ENCODE measurements around the gene CLHC1.

Gene CLHC1

GRCh38 chr2:55175254-55176093, 56.6 kb downstream of the CLHC1 start:
- peak; percentile 69 for DNase-seq (ENCODE audit: low read depth)
- no peak overlapping the region for H3K4me3 ChIP-seq (ENCODE audit: low read length)
- peak; percentile 53 for TF ChIP-seq CTCF (IDR thresholded peaks at IDR 0.05; ENCODE audit: insufficient read depth, low read depth, low read length, missing control alignments)

- no peak for DNase-seq (ENCODE audit: low read depth)
- TF ChIP-seq CTCF (IDR thresholded peaks at IDR 0.05; ENCODE audit: insufficient read depth, low read depth, low read length, missing control alignments) = no peak
- H3K4me3 ChIP-seq (ENCODE audit: low read length) = no peak overlapping the region
Observed at GRCh38 chr2:55173438-55174054, 58.5 kb downstream of the CLHC1 start.

GRCh38 chr2:55169915-55170314, 62.2 kb downstream of the CLHC1 start:
- no peak for DNase-seq (ENCODE audit: low read depth)
- TF ChIP-seq CTCF (IDR thresholded peaks at IDR 0.05; ENCODE audit: insufficient read depth, low read depth, low read length, missing control alignments) = no peak
- H3K4me3 ChIP-seq (ENCODE audit: low read length) = no peak overlapping the region

- no peak for TF ChIP-seq CTCF (IDR thresholded peaks at IDR 0.05; ENCODE audit: insufficient read depth, low read depth, low read length, missing control alignments)
- no peak for DNase-seq (ENCODE audit: low read depth)
- no peak overlapping the region for H3K4me3 ChIP-seq (ENCODE audit: low read length)
Observed at GRCh38 chr2:55169359-55169758, 62.7 kb downstream of the CLHC1 start.

- no peak overlapping the region for H3K4me3 ChIP-seq (ENCODE audit: low read length)
- peak; percentile 84 for TF ChIP-seq CTCF (IDR thresholded peaks at IDR 0.05; ENCODE audit: insufficient read depth, low read depth, low read length, missing control alignments)
- peak; percentile 76 for DNase-seq (ENCODE audit: low read depth)
Observed at GRCh38 chr2:55168221-55169154, 63.6 kb downstream of the CLHC1 start.

- no peak overlapping the region for H3K4me3 ChIP-seq (ENCODE audit: low read length)
- DNase-seq (ENCODE audit: low read depth) = peak; percentile 10
- TF ChIP-seq CTCF (IDR thresholded peaks at IDR 0.05; ENCODE audit: insufficient read depth, low read depth, low read length, missing control alignments) = no peak
Observed at GRCh38 chr2:55165626-55166025, 66.5 kb downstream of the CLHC1 start.

All from epithelial cell of esophagus (primary cell).